HG02981 (cell line): ENCODE data around the gene UNCX.
"Not testable (repeated sequence)": the region's sequence is repeated elsewhere in the genome, so short reads cannot be mapped to it uniquely, and the experiment has no call there.

Experiments used
- ATAC-seq: cut with Tn5 transposase; IDR thresholded peaks from one replicate; pipeline ENCODE4 v1.9.1; 2021; ENCODE audit warnings: mild to moderate bottlenecking, moderate library complexity; ENCODE audit not compliant: unreplicated experiment

UNCX gene

GRCh38 chr7:1255080-1255816, 22.6 kb downstream of the UNCX start:
- no peak for ATAC-seq

DNA sequence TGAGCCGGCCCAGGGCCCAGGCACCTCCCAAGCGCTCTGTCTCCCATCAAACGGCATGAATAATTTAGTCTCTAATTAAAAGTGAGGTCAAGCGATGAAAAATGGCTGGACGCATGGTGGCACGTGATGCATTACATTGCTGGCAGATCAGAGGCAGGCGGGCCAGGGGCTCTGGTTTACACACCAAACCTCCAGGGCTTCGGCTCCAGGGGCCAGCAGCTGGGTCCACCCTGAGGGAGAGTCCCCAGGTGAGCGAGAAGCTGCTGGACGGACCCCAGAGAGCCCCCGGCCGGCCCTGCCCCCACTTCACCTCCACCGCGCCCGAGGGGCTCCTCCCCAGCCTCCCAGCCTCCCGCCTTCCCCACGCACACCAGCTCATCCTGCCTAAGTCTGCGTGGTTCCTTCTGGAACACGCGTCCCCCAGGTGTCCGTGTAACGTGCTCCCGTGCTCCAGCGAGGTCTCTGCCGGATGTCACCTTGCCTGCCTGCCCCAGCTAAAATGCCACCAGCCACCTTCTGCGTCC, 23.2 kb downstream of the UNCX start:
- ATAC-seq: no peak

- no peak for ATAC-seq
Measured at GRCh38 chr7:1256621-1257020, 23.9 kb downstream of the UNCX start.

DNA sequence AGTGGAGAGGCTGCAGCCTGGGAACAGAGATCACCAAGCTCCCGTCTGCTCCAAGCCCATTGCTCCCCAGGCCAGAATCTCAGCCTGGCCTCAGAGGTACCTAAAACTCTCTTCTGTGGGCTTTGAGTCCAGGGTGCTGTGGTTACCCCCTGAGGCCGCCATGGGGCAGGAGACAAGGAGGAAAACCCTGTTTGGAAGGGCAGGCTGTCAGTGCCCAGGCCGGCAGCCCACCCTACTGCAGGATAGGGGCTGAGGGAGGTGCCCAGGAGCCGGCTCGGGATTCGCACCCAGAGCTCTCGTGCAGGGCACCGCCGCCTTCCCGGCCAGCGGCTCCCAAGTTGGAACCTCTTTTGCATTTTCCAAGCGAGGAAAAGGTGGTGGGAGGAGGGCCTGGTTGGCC, 24.5 kb downstream of the UNCX start:
- ATAC-seq: no peak

GRCh38 chr7:1257863-1258262, 25.2 kb downstream of the UNCX start:
- no peak for ATAC-seq

DNA sequence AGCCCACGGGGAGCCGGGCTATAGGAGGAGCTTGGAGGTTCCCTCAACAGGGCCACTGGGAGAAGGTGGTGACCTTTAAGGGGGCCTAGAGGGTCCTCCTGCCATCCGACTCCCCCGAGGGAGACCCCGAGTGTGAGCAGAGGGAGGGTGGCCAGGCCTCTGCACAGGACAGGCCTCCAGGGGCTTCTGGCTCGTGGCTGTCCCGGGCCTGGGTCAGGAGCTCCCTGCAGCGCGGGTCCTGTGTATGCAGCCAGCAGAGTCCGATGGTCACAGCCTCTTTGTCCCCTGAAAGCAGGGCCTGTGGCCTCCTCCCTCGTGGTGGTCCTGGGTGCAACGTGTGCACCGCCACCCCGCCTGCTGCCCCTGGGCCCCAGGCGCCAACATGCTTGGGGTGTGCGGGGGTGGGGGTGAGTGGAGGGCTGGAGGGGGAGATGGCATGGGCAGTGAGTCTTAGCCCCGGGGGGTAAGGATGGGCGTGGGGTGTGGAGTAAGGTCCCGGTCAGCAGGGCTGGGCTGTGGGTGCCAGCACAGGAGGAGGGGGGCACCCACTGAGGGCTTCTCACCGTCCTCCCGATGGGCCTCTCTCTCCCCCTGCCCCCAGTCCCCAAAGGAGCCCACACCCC, 27.1 kb downstream of the UNCX start:
- ATAC-seq: no peak

DNA sequence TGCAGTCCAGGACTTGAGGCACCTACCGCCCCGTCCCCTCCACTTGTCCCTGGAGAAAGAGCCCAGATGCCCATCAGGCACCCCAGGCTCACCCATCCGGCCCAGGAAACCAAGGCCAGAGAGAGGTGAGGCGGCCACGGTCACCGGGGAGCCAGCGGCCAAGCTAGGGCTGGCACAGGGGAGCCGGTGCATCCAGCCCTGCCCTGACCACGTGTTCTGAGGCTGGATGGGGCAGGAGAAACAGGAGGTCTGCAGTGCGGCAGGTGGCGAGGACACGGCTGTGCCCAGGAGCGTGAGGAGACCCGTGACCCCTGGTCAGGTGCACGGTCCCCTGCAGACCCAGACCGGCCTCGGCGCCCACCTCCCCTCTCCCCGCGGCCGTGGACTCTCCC, 27.6 kb downstream of the UNCX start:
- ATAC-seq: no peak

DNA sequence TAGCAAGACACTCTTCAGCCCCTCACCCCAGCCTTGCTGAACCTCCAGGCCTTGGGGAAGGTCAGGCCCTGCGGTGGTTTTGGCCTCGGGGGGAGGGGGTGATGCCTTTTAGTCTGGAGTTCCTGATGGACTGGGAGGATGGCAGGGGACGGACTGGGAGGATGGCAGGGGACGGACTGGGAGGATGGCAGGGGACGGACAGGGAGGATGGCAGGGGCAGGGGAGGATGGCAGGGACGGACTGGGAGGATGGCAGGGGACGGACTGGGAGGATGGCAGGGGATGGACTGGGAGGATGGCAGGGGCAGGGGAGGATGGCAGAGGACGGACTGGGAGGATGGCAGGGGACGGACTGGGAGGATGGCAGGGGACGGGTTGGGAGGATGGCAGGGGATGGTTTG, 28.4 kb downstream of the UNCX start:
- ATAC-seq: not testable (repeated sequence)

DNA sequence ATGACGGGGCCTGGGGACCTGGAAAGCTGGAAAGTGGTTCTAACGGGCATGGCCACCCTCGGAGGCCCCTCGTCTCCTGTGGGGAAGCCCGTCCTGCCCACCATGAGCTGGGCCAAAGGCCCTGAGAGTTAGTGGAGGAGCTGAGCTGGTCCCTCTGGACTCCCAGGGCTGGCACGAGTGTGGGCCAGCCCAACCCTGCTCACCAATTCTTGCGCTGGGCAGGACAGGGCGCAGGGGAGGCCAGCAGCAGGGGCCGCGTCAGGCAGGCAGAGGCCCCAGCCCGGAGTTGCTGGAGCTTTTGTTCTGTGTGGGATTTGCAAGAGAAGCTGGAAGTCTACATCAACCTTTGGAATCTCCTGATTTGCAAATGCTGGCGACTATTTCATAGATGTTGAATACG, 29.8 kb downstream of the UNCX start:
- no peak for ATAC-seq

GRCh38 chr7:1263391-1263951, 30.8 kb downstream of the UNCX start:
- no peak for ATAC-seq

DNA sequence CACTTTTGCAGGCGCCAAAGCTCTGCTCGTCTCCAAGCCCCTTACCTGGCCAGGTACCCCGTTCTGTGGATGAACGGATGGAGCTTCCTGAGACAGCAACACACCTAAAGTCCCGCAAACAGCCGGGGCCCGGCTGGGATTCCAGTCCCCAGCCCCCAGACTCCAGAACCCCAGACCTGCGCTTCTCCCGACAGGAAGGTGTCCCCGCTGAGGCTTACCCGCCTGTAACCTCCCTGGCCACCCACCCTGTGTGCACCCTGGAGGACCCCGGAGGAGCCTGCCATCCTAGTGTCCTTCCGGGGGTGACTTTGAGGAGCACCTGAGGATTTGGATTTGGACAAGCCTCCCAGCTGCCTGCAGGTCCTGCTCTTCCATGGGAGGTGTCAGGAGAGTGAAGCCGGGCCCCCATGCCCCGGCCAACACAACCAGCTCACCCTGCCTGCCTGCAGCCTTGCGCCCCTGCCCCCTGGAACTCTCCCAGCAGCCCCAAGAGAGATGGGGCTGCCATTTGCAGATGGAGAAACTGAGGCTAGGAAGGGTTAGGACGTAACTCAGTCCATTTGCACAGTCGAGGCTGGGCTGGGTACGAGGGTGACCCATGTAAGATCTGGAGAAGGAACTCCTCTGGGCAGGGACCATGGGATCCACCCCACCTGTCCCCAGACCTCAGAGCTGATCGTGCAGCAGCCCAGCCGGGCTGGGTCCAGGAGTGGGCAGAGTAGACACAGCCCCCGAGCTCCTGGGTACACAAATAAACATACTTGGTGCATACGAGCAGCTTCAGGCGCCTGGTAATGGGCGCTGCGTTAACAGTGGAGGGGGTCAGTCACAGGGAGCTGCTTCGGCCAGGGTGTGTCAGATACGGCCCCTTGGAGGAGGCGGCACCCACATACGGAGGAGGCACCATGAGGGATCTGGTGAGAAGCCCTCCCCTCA, 31.9 kb downstream of the UNCX start:
- no peak for ATAC-seq

DNA sequence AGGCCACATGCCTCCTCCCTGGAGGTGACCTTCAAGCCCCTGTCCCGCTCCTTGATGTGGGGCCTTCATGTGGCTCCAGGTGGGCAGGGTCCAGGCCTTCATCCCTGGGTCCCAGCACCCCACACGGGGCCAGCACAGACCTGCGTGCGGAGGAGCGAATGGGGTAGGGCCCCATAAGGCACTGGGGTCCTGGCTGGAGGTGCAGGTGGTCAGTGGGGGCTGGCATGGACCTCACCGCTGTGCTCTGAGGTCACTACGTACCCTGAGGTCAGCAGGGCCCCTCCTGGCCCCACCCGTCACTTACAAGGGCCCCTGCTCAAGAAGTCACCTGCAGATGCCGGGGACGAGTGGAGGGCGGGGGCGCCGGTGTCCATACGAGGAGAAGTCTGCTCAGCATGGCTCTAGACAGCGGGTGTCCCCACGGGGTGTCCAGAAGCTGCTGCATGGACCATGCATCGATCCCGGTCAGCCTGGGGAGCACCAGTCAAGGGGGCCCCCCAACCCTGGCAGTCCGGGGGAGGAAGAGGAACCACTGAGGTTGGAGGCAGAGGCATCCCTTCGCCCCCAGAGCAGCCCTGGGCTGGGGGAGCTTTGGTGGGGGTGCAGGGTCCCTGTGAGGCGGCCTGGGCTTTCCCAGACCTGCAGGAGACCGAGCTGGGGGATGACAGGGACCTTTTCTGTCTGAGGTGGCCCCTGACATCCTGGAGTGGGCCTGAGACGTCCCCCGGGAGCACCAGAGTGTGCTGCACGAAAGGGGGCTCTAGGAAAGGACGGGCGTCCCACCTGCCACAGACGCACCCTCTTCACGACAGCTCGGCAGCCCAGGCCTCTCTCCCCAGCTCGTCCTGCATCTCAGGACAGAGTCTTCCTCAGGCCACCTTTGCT, 34.6 kb downstream of the UNCX start:
- no peak for ATAC-seq

GRCh38 chr7:1268076-1268815, 35.6 kb downstream of the UNCX start:
- no peak for ATAC-seq

DNA sequence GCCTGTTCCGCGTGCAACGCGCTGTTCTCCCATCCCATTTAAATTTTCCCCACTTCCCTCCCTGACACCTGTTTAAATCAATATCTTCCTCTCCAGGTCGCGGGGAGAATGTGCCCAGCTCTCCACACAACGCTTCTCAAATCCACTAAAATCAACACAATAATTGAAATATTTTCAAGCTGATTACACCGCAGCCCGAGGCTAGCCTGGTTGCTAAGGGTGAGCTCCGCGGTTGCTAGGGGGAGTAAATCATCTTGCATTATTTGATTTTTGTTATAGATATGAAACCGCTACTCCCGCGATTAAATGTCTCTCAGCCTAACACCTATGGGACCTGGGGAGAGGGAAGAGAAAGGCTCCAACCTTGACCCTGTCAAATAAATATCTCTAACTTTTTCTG, 36.2 kb downstream of the UNCX start:
- no peak for ATAC-seq

- no peak for ATAC-seq
Measured at GRCh38 chr7:1269336-1269890, 36.7 kb downstream of the UNCX start.

DNA sequence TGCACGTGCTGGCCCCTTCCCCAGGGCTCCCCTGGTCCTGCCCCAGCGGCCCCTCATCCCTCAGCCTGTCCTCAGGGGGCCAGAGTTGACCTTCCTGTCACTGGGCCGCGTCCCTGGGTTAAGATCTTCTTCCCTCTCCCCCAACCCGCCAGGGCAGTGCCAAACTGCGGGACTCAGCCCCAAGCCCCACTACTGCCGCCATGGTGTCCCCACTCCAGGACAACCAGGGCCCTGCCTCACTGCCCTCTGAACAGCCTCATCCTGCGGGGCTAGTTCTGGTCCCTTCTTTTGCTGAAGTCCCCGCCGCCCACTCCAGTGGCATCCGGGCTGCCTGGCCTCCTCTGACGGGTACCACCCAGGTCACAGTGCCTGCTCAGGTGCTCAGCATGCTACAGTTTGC, 37.5 kb downstream of the UNCX start:
- no peak for ATAC-seq

DNA sequence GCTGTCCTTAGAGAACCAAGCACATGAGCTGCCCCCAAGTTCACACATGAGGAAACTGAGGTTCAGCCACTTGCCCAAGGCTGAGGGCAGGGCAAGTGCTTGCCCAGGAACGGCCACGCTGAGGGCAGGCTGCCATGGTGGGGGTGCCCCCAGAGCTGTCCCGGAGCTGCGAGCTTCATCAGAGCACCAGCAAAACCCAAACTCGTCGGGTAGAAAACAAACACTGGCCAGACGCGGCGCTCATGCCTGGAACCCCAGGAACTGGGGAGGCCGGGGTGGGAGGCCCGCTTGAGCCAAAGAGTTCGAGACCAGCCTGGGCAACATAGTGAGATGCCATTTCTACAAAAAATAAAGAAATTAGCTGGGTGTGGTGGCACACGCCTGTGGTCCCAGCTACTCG, 38.4 kb downstream of the UNCX start:
- no peak for ATAC-seq

GRCh38 chr7:1271656-1272055, 39.0 kb downstream of the UNCX start:
- ATAC-seq: no peak

DNA sequence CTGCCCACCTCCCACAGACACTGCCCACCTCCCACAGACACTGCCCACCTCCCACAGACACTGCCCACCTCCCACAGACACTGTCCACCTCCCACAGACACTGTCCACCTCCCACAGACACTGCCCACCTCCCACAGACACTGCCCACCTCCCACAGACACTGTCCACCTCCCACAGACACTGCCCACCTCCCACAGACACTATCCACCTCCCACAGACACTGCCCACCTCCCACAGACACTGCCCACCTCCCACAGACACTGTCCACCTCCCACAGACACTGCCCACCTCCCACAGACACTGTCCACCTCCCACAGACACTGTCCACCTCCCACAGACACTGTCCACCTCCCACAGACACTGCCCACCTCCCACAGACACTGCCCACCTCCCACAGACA, 39.5 kb downstream of the UNCX start:
- not testable (repeated sequence) for ATAC-seq
